GM12891 (cell line): ENCODE data around the gene HOXB13.

ENCODE experiments used
- POLR2A ChIP-seq: IDR thresholded peaks from 2 replicates; pipeline ENCODE4 v1.6.1; 2011; ENCODE audit warnings: low read depth, low read length, control low read depth
- TAF1 ChIP-seq: IDR thresholded peaks from 2 replicates; pipeline ENCODE4 v1.6.1; 2011; ENCODE audit warnings: low read depth, low read length, control low read depth

DNA sequence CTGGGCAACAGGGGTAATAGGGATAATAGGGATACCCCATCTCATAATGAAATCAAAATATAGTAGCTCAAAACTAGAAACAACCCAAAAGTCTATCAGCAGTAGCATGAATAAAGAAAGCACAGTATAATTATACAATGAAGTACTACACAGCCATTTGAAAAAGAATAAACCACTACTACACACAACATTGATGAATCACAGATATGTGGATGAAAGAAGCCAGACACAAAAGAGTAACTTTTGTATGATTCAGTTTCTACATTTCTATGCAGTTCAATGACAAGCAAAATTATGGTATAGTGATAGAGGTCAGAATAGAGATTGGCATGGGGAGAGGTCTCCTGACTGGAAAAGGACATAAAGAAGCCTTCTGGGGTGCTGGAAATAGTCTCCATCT lies 2.8 kb upstream of the HOXB13 start:
- no peak for TF ChIP-seq POLR2A
- TF ChIP-seq TAF1: no peak
